Erythroblast (primary cell): ENCODE data around the gene TNNI3K.

Experiments used
- DNase-seq, 2 experiments: peaks; one replicate each; lab custom pipeline; 2025; lab: John Stamatoyannopoulos, UW
- GATA1 ChIP-seq: IDR thresholded peaks from 2 replicates; pipeline ENCODE4 v1.6.1; 2011; ENCODE audit warnings: low read depth, mild to moderate bottlenecking, control low read depth, low read length, moderate library complexity
- POLR2A ChIP-seq: IDR thresholded peaks from 2 replicates; pipeline ENCODE4 v1.6.1; 2011; ENCODE audit warnings: mild to moderate bottlenecking, low read length

Gene TNNI3K

GRCh38 chr1:74485622-74486021 is 250.4 kb downstream of the TNNI3K start:
- TF ChIP-seq GATA1, result no peak
- TF ChIP-seq POLR2A, result no peak
- DNase-seq, result no peak

DNA sequence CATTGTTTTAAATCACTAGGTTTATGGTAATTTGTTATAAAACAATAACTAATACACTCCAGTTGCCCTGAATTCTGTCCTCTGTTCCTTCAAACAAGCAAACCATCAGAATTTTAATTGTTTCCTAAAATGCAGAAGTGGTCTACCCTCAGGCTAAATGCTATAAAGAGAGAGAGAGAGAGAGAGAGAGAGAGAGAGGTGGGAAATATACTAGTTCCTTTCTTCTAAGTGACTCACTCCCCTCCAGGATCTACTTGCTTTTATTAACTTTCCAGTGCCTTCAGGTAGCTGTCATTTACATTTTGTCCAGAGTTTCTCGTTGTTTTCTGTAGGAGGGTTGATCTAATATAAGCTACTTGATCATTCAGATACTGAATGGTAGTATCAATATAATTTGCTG is 250.8 kb downstream of the TNNI3K start:
- DNase-seq, result no peak
- no peak for TF ChIP-seq GATA1
- TF ChIP-seq POLR2A, result no peak

- DNase-seq, result no peak
- TF ChIP-seq POLR2A, result no peak
- no peak for TF ChIP-seq GATA1
These were observed 261.5 kb downstream of the TNNI3K start for GRCh38 chr1:74496669-74497068.

DNA sequence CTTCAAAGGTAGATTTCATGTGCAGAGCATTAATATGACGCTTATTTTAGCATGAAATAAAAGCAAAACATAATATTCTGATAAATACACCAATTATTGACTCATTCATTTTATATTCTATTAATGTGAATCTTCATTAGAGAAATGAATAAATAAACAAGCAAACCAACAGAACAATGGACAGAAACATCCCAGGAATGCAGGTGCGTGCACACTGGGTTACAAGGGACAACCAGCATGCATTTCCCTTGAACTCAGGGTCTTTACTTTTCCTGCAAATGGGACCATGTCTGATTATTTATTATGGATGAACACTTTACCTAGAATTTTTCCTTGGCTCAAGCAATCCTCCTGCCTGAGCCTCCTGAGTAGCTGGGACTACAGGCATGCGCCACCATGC is 263.7 kb downstream of the TNNI3K start:
- DNase-seq, result no peak
- TF ChIP-seq GATA1, result no peak
- TF ChIP-seq POLR2A, result no peak

DNA sequence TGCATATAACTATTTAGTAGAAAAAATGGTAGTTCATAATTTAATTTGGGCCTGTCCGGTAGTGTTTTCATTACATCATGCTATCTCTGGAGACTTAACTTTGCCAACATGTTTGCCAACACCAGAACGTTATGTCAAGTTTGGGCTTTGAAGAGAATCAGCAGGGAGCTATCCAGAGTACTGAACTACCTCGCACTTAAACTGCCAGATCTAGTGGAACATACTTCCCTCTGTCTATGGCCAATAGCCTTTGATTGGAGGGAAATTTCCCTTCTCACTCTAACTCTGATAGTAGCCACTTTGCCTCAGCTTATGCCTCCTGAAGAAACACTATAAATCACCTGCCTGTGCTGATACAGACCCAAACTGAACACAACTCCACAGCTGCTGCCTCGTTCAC is 267.2 kb downstream of the TNNI3K start:
- peak; percentile 3 to 6 for DNase-seq

DNA sequence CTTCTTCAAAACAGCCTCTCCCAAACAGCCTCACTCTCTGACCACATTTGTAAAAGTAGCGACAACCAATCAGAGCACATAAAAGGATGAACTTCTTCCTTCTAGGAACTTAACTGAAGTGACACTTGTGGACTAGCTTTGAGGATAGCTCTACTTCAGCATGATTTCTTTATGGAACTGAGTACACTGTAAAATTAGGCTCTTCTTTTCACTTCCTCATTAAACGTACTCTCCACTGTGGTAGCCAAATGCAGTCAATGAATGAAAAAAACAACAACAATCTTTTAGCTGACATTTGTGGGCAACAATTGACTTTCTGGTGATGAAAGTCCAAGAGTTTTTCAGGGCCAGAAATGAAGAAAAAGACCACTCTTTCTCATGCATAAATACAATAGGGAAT is 267.7 kb downstream of the TNNI3K start:
- TF ChIP-seq POLR2A (no peak), GATA1 (no peak)
- no peak for DNase-seq

More for the DNA sequence above, 267.2 kb downstream of the TNNI3K start:
- no peak for TF ChIP-seq POLR2A
- no peak for TF ChIP-seq GATA1

DNA sequence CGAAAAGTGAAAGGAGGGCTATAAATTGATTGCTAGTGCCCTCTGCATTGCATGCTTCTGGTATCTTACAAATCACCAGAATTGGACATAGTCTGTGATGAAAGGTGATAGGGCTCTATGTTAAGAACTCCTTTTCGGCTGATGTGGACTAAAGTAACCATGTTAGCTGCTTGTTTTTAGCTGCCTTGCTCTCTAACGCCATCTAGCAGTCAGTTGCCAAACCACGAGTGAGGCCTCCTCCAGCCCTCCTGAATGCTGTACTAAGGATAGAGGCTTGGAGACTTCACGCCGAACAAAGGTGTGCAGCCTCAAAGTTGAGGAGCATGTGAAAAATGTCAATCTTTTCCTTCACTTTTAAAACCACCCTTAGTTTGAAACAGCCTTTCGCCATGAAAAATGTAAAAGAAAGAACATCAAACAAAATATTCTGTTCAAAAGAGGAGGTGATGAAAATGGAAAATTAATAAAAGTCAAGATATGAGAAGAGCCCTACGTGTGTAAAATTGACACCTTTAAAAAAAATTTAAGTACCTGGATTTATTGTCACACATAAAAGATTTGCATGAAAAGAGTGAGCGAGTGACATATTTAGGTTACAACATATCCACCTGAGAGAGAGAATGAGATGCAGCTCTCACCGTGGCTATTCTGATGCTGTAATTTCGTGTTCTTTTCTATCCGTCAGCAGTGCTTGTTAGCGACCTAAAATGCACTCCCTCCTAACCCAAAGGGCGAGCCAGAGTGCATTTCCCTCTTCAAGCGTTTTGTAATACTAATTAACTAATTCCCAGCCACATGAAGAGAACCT is 269.1 kb downstream of the TNNI3K start:
- peak; percentile 34 to 58 for DNase-seq
- TF ChIP-seq POLR2A, result no peak
- TF ChIP-seq GATA1, result no peak

GRCh38 chr1:74504933-74505512 is 269.8 kb downstream of the TNNI3K start:
- no peak for DNase-seq
- TF ChIP-seq GATA1, result no peak
- TF ChIP-seq POLR2A, result no peak

GRCh38 chr1:74505928-74506710 is 270.9 kb downstream of the TNNI3K start:
- no peak for DNase-seq
- TF ChIP-seq POLR2A, result no peak
- TF ChIP-seq GATA1, result no peak

DNA sequence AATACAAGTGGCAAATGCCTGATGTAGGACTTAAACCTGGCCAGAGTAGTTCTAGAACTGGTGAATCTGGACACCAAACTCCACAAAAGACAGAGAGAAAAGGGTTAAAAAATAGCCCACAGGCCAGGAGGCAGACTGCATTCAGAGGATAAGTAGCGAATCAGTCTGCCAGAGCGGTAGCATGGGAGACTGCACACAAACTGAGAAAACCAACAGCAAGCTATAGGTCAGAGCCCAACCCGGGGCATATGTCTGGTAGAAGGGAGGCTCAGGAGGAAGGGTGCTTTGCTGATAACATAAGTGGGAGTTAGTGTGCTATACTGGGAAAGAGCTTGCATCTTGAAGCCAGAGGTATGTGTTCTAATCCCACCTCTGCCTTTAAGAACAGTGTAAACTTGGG is 273.3 kb downstream of the TNNI3K start:
- no peak for DNase-seq
- TF ChIP-seq POLR2A (no peak), GATA1 (no peak)

- no peak for DNase-seq
- TF ChIP-seq POLR2A (no peak), GATA1 (no peak)
These were observed 277.2 kb downstream of the TNNI3K start, which contains the start of gene LRRC53 for GRCh38 chr1:74512170-74512915. TSS of gene LRRC53 (minus strand) at chr1:74512611. CDS start at chr1:74483349, 29,262 bp downstream.

GRCh38 chr1:74513411-74514300 is 278.5 kb downstream of the TNNI3K start:
- no peak for DNase-seq

DNA sequence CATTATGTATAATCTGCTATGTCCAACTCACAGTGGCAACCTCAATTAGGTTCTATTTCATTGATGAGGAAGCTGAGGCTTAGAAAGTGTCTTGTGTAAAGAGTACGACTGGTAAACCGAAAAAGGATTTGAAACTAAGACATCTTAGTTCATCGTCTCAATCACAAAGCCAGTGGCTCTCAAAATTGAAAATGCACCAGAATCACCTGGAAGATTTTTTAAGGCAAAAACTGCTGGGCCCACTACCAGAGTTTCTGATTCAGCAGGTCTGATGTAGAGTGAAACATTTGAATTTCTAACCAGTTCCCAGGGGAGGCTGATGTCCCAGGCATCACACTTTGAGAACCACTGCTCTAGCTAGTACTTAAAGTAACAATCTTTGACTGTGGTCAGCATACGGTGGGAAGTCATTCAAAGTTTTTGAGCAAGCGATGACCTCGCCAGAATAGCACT is 282.4 kb downstream of the TNNI3K start:
- TF ChIP-seq GATA1 (no peak), POLR2A (no peak)
- DNase-seq, result no peak

More at GRCh38 chr1:74513411-74514300, 278.5 kb downstream of the TNNI3K start:
- TF ChIP-seq POLR2A, result no peak
- no peak for TF ChIP-seq GATA1

DNA sequence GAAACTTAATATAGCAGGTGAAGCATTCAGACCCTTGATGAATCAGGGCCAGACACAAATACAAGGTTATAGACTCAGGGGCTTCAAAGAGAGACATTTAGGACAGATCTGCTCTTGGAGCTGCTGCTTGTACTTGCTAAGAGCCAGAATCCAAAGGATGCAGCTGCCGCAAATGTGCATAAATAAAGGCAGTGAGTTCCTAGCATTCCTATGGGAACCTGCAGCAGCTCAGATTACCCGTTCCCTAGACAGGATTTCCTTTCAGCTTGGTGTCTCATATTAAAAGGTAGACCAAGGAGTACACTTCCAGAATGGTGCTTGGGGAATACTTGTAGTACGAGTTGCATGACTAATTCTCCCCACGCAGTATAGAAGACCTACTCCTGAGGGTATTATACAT is 287.0 kb downstream of the TNNI3K start:
- DNase-seq, result no peak
- TF ChIP-seq POLR2A (no peak), GATA1 (no peak)
